GM18519 (cell line): ENCODE results near the gene CHMP2B.
"Not testable (repeated sequence)": the region's sequence is repeated elsewhere in the genome, so short reads cannot be mapped to it uniquely, and the experiment has no call there.

Experiments
- ATAC-seq: cut with Tn5 transposase; IDR thresholded peaks from one replicate; pipeline ENCODE4 v1.9.1; 2021; ENCODE audit warnings: mild to moderate bottlenecking, moderate library complexity; ENCODE audit not compliant: unreplicated experiment, low FRiP score

Gene CHMP2B

GRCh38 chr3:87305031-87305430 is 77.9 kb downstream of the CHMP2B start:
- not testable (repeated sequence) for ATAC-seq
